ENCODE data around the gene TMEM272.

DNA sequence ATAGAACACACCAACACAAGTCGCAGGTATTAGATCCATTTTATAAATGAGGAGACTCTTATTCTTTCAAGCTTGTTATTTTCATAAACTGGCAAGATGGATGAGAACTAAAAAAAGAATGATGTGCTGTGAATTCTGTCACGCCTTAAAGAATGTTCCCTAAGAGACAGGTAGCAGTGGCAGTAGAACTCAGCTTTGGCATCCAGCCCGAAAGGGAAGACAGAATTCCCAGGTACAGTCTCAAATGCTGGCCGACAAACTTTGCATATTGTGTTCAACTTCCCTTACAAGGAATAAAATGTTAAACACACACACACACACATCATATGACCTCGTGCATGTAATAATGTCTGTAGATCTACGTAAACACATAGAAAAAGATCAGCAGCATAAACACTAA lies 3.2 kb downstream of the TMEM272 start:
- TF ChIP-seq, protein P1, sequence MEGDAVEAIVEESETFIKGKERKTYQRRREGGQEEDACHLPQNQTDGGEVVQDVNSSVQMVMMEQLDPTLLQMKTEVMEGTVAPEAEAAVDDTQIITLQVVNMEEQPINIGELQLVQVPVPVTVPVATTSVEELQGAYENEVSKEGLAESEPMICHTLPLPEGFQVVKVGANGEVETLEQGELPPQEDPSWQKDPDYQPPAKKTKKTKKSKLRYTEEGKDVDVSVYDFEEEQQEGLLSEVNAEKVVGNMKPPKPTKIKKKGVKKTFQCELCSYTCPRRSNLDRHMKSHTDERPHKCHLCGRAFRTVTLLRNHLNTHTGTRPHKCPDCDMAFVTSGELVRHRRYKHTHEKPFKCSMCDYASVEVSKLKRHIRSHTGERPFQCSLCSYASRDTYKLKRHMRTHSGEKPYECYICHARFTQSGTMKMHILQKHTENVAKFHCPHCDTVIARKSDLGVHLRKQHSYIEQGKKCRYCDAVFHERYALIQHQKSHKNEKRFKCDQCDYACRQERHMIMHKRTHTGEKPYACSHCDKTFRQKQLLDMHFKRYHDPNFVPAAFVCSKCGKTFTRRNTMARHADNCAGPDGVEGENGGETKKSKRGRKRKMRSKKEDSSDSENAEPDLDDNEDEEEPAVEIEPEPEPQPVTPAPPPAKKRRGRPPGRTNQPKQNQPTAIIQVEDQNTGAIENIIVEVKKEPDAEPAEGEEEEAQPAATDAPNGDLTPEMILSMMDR (conservative IDR thresholded peaks at IDR 0.05 in 1 of 2, IDR thresholded peaks at IDR 0.05 in 1 of 2; ENCODE audit: extremely low read depth in 1 of 2, insufficient read depth in 1 of 2, low read depth in 1 of 2, low read length in 2 of 2) = no peak
- TF ChIP-seq EZH2 (IDR thresholded peaks at IDR 0.05; ENCODE audit: borderline replicate concordance, low read length) = no peak

All from mammary epithelial cell (primary cell).